Stimulated activated CD4-positive, alpha-beta T cell treated with anti-CD3 and anti-CD28 coated beads, Interleukin-12 subunit alpha, Interleukin-12 subunit beta, amount 100 ng/mL, for 48 hours (primary cell): Measurements from ENCODE around the gene PRR15.
"Not testable (repeated sequence)": the region's sequence is repeated elsewhere in the genome, so short reads cannot be mapped to it uniquely, and the experiment has no call there.

Experiments
- DNase-seq, 3 donors: peaks; one replicate each; pipeline ENCODE4 v3.0.0-alpha.2; 2020; ENCODE audit warnings: low read depth in 2 of 3, low spot score in 1 of 3

PRR15 gene, protein sequence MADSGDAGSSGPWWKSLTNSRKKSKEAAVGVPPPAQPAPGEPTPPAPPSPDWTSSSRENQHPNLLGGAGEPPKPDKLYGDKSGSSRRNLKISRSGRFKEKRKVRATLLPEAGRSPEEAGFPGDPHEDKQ

DNA sequence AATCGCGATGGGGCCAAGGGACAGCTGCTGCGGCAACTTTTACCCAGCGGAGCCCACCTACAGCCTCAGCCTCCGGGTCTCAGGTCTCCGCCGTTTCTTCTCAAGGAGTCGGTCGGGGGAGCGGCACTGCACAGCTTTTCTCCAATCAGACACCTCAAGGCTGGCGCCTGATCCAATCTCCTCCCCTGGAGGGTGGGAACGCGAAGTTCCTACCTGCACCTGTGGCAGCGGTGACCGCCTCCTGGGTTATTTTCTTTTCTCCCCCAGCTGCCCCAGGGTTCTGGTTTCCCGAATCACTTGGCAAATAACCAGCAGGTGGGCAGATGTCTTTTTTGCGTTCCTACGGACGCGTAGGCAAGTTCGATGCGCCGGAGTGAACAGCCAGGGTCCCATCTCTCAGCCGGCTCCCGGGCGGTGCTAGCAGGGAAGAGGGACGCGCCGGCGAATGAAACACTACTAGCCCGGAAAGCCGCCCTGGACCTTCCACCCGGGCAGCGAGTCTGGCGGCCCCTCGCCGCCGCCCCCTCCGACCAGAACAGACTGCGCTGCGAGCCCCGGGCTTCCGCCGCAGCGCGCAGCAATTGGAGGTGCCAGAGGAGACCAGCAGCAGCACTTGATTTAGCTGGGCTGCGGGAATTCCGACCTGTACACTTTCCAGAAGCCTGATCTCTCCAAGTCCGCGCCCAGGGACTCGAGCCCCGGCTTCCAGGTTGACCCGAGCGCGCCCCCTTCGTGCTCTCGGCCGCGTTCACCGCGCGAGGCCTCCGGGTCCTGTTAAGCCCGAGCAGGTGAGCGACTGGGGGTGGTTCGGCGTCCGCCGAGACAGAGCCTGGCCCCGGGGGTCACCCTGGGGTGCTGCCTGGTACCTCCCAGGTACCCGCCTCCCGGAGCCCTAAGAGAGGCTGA, at the start of gene PRR15:
PRR15 (plus strand) TSS at position 246 of the 906 bp plus-strand sequence. CDS start 2,495 bp downstream, outside the sequence.
- no peak for DNase-seq

DNA sequence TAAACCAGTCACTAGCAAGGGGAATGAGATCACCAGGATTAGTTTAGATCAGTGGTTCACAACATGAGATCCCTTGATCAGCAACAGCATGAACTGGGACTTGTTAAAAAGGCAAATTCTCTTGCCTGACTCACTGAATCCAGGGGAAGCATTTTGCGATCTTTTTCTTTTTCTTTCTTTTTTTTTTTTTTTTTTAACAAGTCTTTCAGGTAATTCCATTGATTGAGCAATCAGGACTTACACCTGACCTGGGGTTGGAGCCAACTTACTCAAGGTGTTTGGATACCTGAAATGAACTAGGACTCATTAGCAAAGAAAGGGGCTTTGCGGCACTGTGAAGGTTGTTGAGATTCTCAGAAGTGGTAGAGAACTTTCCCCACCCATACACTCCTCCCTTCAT, 47.1 kb upstream of the PRR15 start:
- no peak for DNase-seq

DNA sequence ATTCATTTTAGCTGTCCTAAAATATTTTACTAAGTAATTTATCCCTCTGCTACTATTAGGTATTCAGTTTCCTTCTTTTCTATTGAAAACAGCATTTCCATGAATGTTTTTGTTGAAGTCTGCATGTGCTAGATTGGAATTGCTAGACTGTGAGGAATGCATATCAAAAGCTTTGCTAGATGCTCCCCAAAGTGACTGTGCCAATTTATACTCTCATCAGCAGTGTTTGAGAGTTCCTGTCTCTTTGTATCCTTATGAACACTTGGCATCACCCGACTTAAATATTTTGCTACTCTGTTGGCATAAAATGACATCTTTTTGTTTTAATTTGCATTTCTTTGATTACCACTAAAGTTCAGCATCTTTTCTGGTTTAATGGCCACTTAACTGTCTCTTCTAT, 45.0 kb upstream of the PRR15 start:
- DNase-seq, result no peak

DNA sequence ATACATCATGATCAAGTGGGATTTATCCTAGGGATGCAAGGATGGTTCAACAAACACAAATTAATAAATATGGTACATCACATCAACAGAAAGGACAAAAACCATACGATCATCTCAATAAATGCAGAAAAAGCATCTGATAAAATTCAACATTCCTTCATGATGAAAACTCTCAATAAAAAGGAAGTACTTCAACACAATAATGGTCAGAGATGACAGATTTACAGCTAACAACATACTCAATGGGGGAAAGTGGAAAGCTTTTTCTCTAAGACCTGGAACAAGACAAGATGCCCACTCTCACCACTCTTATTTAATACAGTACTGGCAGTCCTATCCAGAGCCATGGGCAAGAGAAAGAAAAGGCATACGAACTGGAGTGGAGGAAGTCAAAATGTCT, 39.9 kb upstream of the PRR15 start:
- no peak for DNase-seq

DNA sequence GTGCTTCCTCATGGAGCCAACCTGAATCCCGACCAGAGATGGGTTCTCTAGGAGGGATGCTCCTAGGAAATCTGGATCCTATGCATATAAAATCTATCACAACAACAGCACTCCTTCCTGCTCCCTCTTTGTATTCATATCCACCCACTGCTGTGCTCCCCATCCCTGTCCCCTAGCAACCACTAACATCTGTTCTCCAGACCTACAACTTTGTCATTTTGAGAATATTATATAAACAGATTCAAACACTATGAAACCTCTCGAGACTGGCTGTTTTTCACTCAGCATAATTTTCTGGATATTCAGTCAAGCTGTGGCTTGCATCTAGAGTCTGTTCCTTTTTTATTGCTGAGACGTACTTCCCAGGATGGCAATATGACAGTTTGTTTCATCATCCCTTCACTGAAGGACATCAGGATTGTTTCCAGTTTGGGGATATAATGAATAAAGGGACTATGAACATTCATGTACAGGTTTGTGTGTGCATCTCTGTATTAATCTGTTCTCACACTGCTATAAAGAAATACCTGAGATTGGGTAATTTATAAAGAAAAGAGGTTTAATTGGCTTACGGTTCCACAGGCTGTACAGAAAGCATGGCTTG, 36.0 kb upstream of the PRR15 start:
- no peak for DNase-seq

DNA sequence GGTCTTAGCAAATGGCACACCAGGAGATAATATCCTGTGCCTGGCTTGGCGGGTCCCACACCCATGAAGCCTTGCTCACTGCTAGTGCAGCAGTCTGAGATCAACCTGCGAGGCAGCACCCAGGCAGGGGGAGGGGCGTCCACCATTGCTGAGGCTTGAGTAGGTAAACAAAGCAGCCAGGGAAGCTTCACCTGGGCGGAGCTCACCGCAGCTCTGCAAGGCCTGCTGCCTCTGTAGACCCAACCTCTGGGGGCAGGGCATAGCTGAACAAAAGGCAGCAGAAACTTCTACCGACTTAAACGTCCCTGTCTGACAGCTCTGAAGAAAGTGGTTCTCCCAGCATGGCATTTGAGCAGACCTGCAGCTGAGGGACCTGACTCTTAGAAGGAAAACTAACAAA, 35.1 kb upstream of the PRR15 start:
- DNase-seq, result not testable (repeated sequence)

DNA sequence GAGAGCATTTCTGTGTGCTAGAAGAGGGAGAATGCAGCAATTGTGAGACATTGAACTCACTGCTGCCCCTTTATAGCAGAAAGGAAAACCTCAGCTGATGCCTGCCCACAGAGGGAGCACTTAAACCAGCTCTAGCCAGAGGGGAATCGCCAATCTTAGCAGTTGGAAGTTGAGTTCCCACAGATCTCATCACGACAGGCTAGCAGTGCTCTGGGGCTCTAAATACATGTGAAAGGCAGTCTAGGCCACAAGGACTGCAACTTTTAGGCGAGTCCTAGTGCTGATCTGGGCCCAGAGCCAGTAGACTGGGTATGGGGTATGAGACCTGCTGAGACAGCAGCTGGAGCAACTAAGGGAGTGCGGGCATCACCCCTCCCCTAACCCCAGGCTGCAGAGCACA, 25.2 kb upstream of the PRR15 start:
- no peak for DNase-seq

DNA sequence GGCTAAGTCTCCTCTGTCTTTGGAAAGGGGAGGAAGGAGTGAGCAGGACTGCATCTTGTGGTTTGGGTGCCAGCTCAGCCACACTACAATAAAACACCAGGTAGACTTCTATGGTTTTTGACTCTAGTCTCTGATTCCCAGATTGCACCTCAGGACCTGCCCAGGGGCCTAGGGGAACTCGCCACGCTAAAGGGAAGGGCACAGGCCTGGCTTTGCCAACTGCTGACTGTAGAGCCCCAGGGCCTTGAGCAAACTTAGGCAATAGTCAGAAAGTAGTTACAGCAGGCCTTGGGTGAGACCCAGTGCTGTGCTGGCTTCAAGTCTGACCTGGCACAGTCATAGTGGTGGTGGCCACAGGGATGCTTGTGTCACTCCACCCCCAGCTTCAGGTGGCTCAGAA, 24.2 kb upstream of the PRR15 start:
- no peak for DNase-seq

DNA sequence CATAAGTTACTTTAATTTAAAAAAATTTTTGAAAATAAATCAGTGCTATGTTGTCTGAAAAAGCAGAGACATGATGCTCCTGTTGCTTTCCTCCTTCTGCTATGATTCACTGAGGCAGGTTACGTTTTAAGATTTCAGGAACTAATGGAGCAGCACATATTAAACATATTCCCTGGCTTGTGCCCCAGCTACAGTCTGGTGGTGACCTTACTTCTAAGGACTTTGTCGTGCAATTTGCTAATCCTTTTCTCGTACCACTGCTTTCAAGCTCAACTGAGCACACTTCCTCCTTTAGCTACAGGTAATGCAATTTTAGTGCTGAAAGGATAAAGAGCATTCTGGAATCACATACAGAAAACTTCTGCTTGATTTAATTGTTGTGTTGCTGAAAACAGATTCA, 16.2 kb upstream of the PRR15 start:
- DNase-seq, result no peak

DNA sequence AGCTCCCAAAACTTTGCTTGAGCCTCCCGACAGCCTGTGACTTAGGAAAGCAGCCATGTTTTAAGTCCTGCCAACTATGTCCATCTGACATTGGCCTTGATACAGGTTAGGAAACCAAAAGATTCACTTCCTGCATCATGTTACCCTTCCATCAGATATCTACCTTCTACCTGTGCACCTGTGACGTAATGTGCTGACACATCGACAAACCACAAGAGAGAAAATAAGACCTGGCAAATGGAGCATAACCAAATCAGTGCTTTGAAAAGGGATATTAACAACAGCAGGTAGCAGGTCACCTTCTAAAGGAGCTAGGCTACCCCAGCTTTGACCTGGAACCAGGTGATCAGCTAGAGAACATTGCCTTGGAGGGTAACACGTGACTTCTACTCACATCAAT, 14.8 kb upstream of the PRR15 start:
- no peak for DNase-seq

DNA sequence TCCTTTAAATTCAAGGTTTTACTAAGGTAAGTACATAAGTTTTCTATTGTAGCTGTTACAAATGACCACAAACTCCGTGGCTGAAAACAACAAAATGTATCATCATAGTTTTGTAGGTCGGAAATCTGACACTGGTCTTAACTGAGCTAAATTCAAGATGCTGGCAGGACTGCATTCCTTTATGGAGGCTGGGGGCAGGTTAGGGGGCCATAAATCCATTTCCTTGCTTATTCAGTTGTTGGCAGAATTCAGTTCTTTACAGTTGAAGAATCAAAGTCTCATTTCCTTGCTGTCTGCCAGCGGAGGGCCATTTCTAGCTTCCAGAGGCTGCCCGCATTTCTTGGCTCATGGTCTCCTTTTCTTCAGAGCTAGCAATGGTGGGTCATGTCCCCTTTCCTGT, 11.2 kb upstream of the PRR15 start:
- no peak for DNase-seq

DNA sequence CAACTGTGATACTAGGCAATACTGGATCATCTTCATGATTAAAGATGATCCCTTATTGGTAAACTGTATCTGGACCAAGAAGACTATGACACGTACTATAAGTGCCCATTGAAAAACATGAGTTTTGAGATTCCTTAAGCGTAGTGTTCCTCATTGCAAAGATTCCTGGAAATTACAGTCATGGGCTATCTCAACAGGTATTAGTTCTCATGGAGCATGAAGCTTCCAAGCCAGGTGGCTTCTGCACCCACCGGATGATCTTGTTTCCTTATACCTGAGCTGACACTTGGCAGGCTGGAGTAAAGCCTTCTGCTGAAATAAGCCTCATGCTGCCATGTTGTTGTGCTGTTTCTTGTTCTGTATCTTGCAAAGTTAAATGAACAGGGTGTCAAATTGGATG, 8.6 kb upstream of the PRR15 start:
- no peak for DNase-seq

DNA sequence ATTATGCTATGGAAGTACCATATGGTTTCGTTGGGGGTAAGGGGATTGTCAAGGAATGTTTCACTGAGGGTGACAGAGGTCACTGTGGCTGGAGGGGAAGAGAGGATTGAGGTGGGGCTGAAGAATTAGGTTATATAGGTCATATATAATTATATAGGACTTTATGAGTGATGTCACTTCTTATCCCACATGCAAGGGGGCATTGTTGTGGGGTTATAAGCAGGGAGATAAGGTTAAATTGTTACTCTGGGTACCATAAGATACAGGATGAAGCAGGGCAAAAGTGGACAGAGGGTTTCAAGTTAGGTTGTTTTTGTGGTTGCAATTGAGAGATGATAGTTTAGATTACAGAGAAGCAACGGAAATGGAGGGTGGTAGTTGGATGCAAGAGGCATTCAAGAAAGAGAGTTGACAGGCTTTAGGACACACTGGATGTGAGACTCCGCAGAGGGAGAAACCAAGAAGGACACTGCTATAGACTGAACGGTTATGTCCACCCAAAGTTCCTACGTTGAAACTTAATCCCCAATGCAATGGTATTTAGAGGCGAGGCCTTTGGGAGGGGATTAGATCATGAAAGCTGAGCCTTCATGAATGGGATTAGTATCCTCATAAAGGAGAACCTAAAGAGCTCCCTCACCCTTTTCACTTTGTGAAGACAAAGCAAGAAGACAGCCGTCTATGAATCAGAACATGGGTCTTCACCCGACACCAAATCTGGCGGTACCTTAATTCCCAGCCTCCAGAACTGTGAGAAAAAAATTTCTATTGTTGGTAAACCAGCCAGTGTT, 7.0 kb upstream of the PRR15 start:
- no peak for DNase-seq

DNA sequence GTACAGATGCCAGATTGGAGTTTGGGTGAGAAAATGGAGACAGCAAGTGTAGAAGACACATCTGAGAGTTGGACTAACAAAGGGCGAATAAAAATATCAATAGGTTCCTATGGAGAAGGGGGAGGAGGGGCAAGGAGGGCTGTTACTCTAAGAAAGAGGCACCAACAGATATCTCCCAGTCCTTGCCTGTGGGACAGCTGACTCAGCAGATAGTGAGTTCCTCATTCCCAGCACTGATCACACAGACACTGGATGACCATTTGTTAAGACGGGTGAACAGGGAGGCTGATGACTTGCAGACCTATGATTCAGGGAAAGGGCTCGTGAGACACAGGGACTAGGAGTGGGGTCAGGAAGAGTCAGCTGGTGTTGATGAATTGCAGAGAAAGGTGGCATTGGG, 5.7 kb upstream of the PRR15 start:
- DNase-seq, result no peak

DNA sequence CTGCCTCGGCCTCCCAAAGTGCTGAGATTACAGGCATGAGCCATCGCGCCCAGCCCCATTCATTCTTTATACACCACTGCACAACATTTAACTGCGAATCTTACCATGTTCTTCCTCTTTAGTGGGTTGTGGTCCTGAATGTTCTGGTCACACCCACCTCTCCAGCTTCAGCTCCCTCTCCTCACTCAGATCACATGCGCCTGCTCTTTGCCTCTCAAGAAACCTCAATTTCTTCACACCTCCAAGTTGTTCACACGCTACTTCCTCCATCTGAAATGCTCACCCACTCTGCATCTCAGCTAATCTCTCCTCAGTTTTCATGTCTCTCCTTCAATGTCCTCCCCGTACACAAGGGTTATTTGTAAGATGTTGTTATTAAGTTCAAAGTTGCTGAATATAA, 2.4 kb upstream of the PRR15 start:
- DNase-seq, result no peak

DNA sequence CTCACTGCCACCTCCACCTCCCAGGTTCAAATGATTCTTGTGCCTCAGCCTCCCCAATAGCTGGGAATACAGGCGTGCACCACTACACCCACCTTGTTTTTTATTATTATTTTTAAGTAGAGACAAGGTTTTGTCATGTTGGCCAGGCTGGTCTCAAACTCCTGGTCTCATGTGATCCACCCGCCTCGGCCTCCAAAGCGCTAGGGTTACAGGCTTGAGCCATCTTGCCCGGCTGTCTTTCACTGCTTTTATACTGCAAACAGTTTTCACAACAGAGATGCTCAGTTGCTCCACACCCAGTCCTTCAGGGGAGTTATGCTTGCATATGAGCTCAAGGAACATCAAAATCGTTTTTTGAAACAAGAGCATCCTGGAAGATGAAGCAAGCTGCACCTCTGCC, 1.3 kb upstream of the PRR15 start:
- DNase-seq, result no peak

DNA sequence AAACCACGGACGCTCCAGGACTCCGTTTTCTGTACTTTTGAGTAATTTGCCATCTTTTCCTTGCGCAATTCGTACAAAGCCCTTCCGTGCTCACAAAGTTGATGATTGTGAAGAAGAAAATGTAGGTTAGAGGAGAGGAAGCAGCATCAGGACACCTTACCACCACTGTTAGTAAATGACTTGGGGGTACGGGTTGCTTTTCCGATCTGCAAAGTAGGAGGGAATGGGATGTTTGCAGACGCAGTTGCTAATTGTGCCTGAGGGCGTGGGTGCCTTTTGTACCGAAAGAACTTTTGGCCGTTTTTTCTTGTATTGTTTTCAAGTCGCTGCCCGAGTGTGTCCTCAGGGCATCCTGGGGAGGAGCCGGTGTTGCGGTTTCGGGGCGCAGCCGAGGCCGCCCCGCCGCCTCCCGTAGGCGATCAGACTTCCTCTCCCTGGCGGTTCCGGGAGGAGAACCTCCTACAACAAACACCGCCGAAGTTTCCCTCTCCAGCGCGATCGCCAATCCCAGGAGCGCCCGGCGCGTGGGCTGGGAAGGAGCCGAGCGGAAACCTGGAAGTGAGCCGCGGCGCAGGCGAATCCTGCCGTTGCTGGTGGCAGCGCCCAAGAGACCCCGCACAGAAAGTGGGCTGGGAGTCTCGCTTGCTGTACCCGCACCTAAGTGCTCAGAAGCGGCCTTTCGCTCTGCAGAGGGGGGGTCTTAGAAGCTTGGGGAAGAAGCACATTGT, 1.0 kb downstream of the PRR15 start:
- no peak for DNase-seq

DNA sequence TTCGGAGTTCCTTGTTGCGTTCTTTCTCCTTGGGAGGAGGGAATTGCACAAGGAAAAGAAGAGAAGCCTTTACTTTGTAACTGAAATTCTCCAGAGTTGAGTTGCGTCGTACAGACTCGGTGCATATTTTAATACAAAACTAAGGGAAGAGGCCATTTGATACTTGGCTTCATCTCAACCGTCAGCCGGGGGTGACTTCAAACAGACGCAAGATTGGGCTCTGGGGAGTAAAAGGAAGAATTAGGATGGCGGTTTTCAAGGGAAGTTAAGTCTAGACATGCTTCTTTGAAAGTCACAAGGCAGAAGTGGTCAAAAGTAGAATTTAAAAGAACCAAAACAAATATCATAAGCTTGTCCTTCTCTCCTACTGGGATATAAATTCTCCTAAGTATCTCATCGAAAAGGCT, 1.6 kb downstream of the PRR15 start:
- no peak for DNase-seq

DNA sequence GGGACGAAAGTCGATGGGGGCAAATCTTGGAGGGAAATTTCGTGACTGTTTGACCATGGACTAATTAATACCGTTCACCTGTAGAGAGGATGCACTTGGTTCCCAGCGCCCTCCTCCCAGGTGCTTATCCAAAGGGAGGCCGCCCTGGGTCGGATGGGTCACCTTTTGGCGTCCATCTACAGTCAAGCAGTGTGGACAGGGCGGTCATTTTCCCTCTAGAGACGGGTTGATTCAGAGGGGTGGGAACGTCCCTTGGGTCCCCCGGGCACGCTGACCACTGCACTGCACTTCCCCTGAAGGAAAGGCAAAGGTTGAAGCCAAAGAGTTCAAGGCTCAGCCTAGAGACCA, 2.0 kb downstream of the PRR15 start:
- no peak for DNase-seq

DNA sequence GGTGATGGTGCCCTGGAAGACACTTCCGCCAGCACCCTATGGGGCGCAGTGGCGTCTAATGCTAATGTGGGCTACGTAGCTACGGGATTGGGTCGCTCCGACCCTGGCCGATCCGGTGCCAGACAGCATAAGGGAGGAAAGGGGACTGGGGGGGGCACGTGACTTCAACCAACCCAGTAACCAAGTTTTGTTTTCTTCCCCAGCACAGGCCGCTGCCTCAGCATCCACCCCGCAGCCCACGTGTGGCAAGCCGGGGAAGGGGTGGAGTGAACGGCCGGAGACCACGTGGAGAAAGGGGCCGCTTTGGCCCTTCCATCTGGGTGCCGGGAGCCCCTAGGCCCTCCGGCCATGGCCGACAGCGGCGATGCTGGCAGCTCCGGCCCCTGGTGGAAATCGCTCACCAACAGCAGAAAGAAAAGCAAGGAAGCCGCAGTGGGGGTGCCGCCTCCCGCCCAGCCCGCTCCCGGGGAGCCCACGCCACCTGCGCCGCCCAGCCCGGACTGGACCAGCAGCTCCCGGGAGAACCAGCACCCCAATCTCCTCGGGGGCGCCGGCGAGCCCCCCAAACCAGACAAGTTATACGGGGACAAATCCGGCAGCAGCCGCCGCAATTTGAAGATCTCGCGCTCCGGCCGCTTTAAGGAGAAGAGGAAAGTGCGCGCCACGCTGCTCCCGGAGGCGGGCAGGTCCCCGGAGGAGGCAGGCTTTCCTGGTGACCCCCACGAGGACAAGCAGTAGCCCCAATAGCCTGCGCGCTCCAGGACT, 2.5 kb downstream of the PRR15 start:
- no peak for DNase-seq
